Astrocyte of the spinal cord (primary cell): Measurements from ENCODE around the gene KCNQ1OT1.

ENCODE experiments used
- DNase-seq: peaks from one replicate; pipeline ENCODE4 v3.0.0; 2011; ENCODE audit warnings: low read depth, low spot score
- H3K4me3 ChIP-seq: 2 replicates; pipeline ENCODE4 v1.5.1; 2011; ENCODE audit warnings: low read depth, mild to moderate bottlenecking, low read length, moderate library complexity
- CTCF ChIP-seq: IDR thresholded peaks from 2 replicates; pipeline ENCODE4 v1.5.1; 2012; ENCODE audit warnings: low read depth, mild to moderate bottlenecking, low read length, inconsistent platforms
- in situ Hi-C: cut with HindIII; loops from 2 replicates; pipeline ENCODE4 v1.10.0; 2017; ENCODE audit warnings: low sequenced_read_pairs

KCNQ1OT1 gene

GRCh38 chr11:2736577-2737225, 36.9 kb upstream of the KCNQ1OT1 start:
- H3K4me3 ChIP-seq, result no peak overlapping the region
- no peak for TF ChIP-seq CTCF
- no peak for DNase-seq
- in situ Hi-C loops, result no loop called here

GRCh38 chr11:2735053-2735589, 35.3 kb upstream of the KCNQ1OT1 start:
- in situ Hi-C loops, result no loop called here
- no peak for DNase-seq
- no peak overlapping the region for H3K4me3 ChIP-seq
- no peak for TF ChIP-seq CTCF

- DNase-seq, result no peak
- no peak for TF ChIP-seq CTCF
- no peak overlapping the region for H3K4me3 ChIP-seq
- in situ Hi-C loops, result no loop called here
These were observed 34.6 kb upstream of the KCNQ1OT1 start for GRCh38 chr11:2734181-2735052.

- no peak overlapping the region for H3K4me3 ChIP-seq
- no peak for TF ChIP-seq CTCF
- DNase-seq, result no peak
- in situ Hi-C loops, result no loop called here
These were observed 33.3 kb upstream of the KCNQ1OT1 start for GRCh38 chr11:2732940-2733628.

GRCh38 chr11:2732261-2732939, 32.6 kb upstream of the KCNQ1OT1 start:
- DNase-seq, result no peak
- in situ Hi-C loops, result no loop called here
- H3K4me3 ChIP-seq, result no peak overlapping the region
- no peak for TF ChIP-seq CTCF
